ENCODE measurements around the gene FGD5. TPM values are rescaled to one million over a fixed set of nuclear protein-coding genes. Genes with fewer than 3 reads are reported as not detected.

Gene FGD5
- total and polyA plus RNA-seq, 9 of the 15 experiments (the other 6 are each of a cell fraction or from before 2014, with no cell fraction given) = 0.18 TPM; not detected in 8

GRCh38 chr3:14836049-14836468 is 17.3 kb downstream of the FGD5 start (continued):
- TF ChIP-seq ZNF444 (CRISPR knock-in tag; IDR thresholded peaks at IDR 0.05) = no peak
- no peak for TF ChIP-seq GABPA (tag; conservative IDR thresholded peaks at IDR 0.05; ENCODE audit: low read depth)
- no peak for TF ChIP-seq ZZZ3 (IDR thresholded peaks at IDR 0.05)
- no peak for TF ChIP-seq IRF2 (CRISPR knock-in tag; IDR thresholded peaks at IDR 0.05)
- TF ChIP-seq MGA (IDR thresholded peaks at IDR 0.05) = peak; percentile 26; the same call in 1 of the 2 replicates
- TF ChIP-seq, protein P1, sequence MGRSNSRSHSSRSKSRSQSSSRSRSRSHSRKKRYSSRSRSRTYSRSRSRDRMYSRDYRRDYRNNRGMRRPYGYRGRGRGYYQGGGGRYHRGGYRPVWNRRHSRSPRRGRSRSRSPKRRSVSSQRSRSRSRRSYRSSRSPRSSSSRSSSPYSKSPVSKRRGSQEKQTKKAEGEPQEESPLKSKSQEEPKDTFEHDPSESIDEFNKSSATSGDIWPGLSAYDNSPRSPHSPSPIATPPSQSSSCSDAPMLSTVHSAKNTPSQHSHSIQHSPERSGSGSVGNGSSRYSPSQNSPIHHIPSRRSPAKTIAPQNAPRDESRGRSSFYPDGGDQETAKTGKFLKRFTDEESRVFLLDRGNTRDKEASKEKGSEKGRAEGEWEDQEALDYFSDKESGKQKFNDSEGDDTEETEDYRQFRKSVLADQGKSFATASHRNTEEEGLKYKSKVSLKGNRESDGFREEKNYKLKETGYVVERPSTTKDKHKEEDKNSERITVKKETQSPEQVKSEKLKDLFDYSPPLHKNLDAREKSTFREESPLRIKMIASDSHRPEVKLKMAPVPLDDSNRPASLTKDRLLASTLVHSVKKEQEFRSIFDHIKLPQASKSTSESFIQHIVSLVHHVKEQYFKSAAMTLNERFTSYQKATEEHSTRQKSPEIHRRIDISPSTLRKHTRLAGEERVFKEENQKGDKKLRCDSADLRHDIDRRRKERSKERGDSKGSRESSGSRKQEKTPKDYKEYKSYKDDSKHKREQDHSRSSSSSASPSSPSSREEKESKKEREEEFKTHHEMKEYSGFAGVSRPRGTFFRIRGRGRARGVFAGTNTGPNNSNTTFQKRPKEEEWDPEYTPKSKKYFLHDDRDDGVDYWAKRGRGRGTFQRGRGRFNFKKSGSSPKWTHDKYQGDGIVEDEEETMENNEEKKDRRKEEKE (IDR thresholded peaks at IDR 0.05; ENCODE audit: borderline replicate concordance in 1 of 2, control insufficient read depth in 1 of 2, low read depth in 2 of 2, low read length in 1 of 2) = no peak
- TF ChIP-seq RBBP5 (IDR thresholded peaks at IDR 0.05; ENCODE audit: borderline replicate concordance, insufficient read depth, low read length, poor library complexity, severe bottlenecking) = no peak
- no peak for TF ChIP-seq MBD1 (CRISPR knock-in tag; IDR thresholded peaks at IDR 0.05)
- TF ChIP-seq HDAC1 (IDR thresholded peaks at IDR 0.05) = peak in 1 of 2 experiments; percentile 63; a peak in 1 of 4 replicates
- TF ChIP-seq CREB1 (IDR thresholded peaks at IDR 0.05) = peak; percentile 64; the same call in 1 of the 2 replicates
- no peak for TF ChIP-seq CREB1 (CRISPR knock-in tag; IDR thresholded peaks at IDR 0.05)
- no peak for TF ChIP-seq PURB (CRISPR knock-in tag; IDR thresholded peaks at IDR 0.05; ENCODE audit: low read depth)

Measured in K562 (cell line).